ENCODE data around the gene OPRM1. TPM values are rescaled to one million over a fixed set of nuclear protein-coding genes. Genes with fewer than 3 reads are reported as not detected.
A peak's percentile ranks its signal among the peaks of the same experiment; 100 is the strongest.

Gene OPRM1
- total and polyA plus RNA-seq, 4 donors: 0.08 TPM; not detected in 3

- 90 to 100% methylated on average over 1 of the region's 1 CpG for WGBS, 2 donors
- Histone ChIP-seq H3K9me3 (ENCODE audit: control insufficient read depth, low read length) (no peaks in the 10 kb centered on the region), H3K27me3 (ENCODE audit: control insufficient read depth in 1 of 2, insufficient read depth in 2 of 2, low read length in 1 of 2) (no peaks in the 10 kb centered on the region), H3K27ac (ENCODE audit: low read depth in 1 of 2, low read length in 2 of 2) (no peak overlapping the region), H3K4me3 (ENCODE audit: low read length in 2 of 2) (no peak overlapping the region), H3K4me1 (ENCODE audit: control insufficient read depth in 1 of 2, insufficient read depth in 2 of 2, low read length in 2 of 2) (no peaks in the 10 kb centered on the region), H3K36me3 (ENCODE audit: control insufficient read depth in 1 of 2, insufficient read depth in 2 of 2, low read length in 1 of 2) (no peaks in the 10 kb centered on the region)
- intact Hi-C loops (cut with DNase I): no loop called here
- no peak for ATAC-seq (ENCODE audit: low FRiP score)
- no peak for DNase-seq
These were observed 104.7 kb downstream of the OPRM1 start for GRCh38 chr6:154143753-154144152.

GRCh38 chr6:154154389-154154967 is 115.4 kb downstream of the OPRM1 start:
- intact Hi-C loops (cut with DNase I): loop anchor here (5.0 to 10.0 kb wide), 3 partner anchors 123 to 650 kb away; no protein-coding TSS in a partner anchor
- no peaks in the 10 kb centered on the region for H3K27me3 ChIP-seq (ENCODE audit: control insufficient read depth in 1 of 2, insufficient read depth in 2 of 2, low read length in 1 of 2)
- no peak overlapping the region for H3K4me3 ChIP-seq (ENCODE audit: low read length in 2 of 2)
- ATAC-seq (ENCODE audit: low FRiP score) (peak; percentile 64), DNase-seq (peak in 1 of 2 donors; percentile 54)
- WGBS, 2 donors: 31 to 33% methylated on average over 6 of the region's 6 CpGs
- no peaks in the 10 kb centered on the region for H3K9me3 ChIP-seq (ENCODE audit: control insufficient read depth, low read length)
- H3K4me1 ChIP-seq (ENCODE audit: control insufficient read depth in 1 of 2, insufficient read depth in 2 of 2, low read length in 2 of 2): no peaks in the 10 kb centered on the region
- no peaks in the 10 kb centered on the region for H3K36me3 ChIP-seq (ENCODE audit: control insufficient read depth in 1 of 2, insufficient read depth in 2 of 2, low read length in 1 of 2)
- no peak overlapping the region for H3K27ac ChIP-seq (ENCODE audit: low read depth in 1 of 2, low read length in 2 of 2)

GRCh38 chr6:154156135-154156896 is 117.3 kb downstream of the OPRM1 start:
- ATAC-seq (ENCODE audit: low FRiP score): no peak
- H3K27me3 ChIP-seq (ENCODE audit: control insufficient read depth in 1 of 2, insufficient read depth in 2 of 2, low read length in 1 of 2): no peaks in the 10 kb centered on the region
- no peaks in the 10 kb centered on the region for H3K36me3 ChIP-seq (ENCODE audit: control insufficient read depth in 1 of 2, insufficient read depth in 2 of 2, low read length in 1 of 2)
- no peak overlapping the region for H3K27ac ChIP-seq (ENCODE audit: low read depth in 1 of 2, low read length in 2 of 2)
- H3K9me3 ChIP-seq (ENCODE audit: control insufficient read depth, low read length): no peaks in the 10 kb centered on the region
- H3K4me1 ChIP-seq (ENCODE audit: control insufficient read depth in 1 of 2, insufficient read depth in 2 of 2, low read length in 2 of 2): no peaks in the 10 kb centered on the region
- peak in 1 of 2 donors; percentile 61 for DNase-seq
- H3K4me3 ChIP-seq (ENCODE audit: low read length in 2 of 2): no peak overlapping the region
- WGBS, 2 donors: 79 to 80% methylated on average over 11 of the region's 11 CpGs
- intact Hi-C loops (cut with DNase I): loop anchor here (2.0 to 10.0 kb wide), 3 partner anchors 120 to 648 kb away; no protein-coding TSS in a partner anchor

GRCh38 chr6:154157082-154157481 is 118.0 kb downstream of the OPRM1 start:
- ATAC-seq (ENCODE audit: low FRiP score): no peak

GRCh38 chr6:154157706-154158105 is 118.7 kb downstream of the OPRM1 start:
- H3K4me1 ChIP-seq (ENCODE audit: control insufficient read depth in 1 of 2, insufficient read depth in 2 of 2, low read length in 2 of 2): no peaks in the 10 kb centered on the region
- no peak for ATAC-seq (ENCODE audit: low FRiP score)
- no peaks in the 10 kb centered on the region for H3K27me3 ChIP-seq (ENCODE audit: control insufficient read depth in 1 of 2, insufficient read depth in 2 of 2, low read length in 1 of 2)
- no peak overlapping the region for H3K27ac ChIP-seq (ENCODE audit: low read depth in 1 of 2, low read length in 2 of 2)
- intact Hi-C loops (cut with DNase I): loop anchor here (2.0 to 10.0 kb wide), 3 partner anchors 119 to 647 kb away; no protein-coding TSS in a partner anchor
- DNase-seq: no peak
- H3K4me3 ChIP-seq (ENCODE audit: low read length in 2 of 2): no peak overlapping the region
- no peaks in the 10 kb centered on the region for H3K9me3 ChIP-seq (ENCODE audit: control insufficient read depth, low read length)
- H3K36me3 ChIP-seq (ENCODE audit: control insufficient read depth in 1 of 2, insufficient read depth in 2 of 2, low read length in 1 of 2): no peaks in the 10 kb centered on the region

More at GRCh38 chr6:154157082-154157481, 118.0 kb downstream of the OPRM1 start:
- H3K9me3 ChIP-seq (ENCODE audit: control insufficient read depth, low read length): no peaks in the 10 kb centered on the region
- no peak overlapping the region for H3K27ac ChIP-seq (ENCODE audit: low read depth in 1 of 2, low read length in 2 of 2)
- no peak overlapping the region for H3K4me3 ChIP-seq (ENCODE audit: low read length in 2 of 2)
- no peaks in the 10 kb centered on the region for H3K27me3 ChIP-seq (ENCODE audit: control insufficient read depth in 1 of 2, insufficient read depth in 2 of 2, low read length in 1 of 2)
- DNase-seq: no peak
- intact Hi-C loops (cut with DNase I): loop anchor here (2.0 to 10.0 kb wide), 3 partner anchors 120 to 648 kb away; no protein-coding TSS in a partner anchor
- 48 to 62% methylated on average over 4 of the region's 4 CpGs for WGBS, 2 donors
- no peaks in the 10 kb centered on the region for H3K36me3 ChIP-seq (ENCODE audit: control insufficient read depth in 1 of 2, insufficient read depth in 2 of 2, low read length in 1 of 2)
- no peaks in the 10 kb centered on the region for H3K4me1 ChIP-seq (ENCODE audit: control insufficient read depth in 1 of 2, insufficient read depth in 2 of 2, low read length in 2 of 2)

- 89 to 92% methylated on average over 2 of the region's 2 CpGs for WGBS, 2 donors
- intact Hi-C loops (cut with DNase I): loop anchor here (10.0 kb wide), 2 partner anchors 246 to 646 kb away; no protein-coding TSS in a partner anchor
- H3K36me3 ChIP-seq (ENCODE audit: control insufficient read depth in 1 of 2, insufficient read depth in 2 of 2, low read length in 1 of 2): no peaks in the 10 kb centered on the region
- no peak for ATAC-seq (ENCODE audit: low FRiP score)
- no peaks in the 10 kb centered on the region for H3K4me1 ChIP-seq (ENCODE audit: control insufficient read depth in 1 of 2, insufficient read depth in 2 of 2, low read length in 2 of 2)
- H3K27ac ChIP-seq (ENCODE audit: low read depth in 1 of 2, low read length in 2 of 2): no peak overlapping the region
- H3K9me3 ChIP-seq (ENCODE audit: control insufficient read depth, low read length): no peaks in the 10 kb centered on the region
- DNase-seq: no peak
- H3K4me3 ChIP-seq (ENCODE audit: low read length in 2 of 2): no peak overlapping the region
- no peaks in the 10 kb centered on the region for H3K27me3 ChIP-seq (ENCODE audit: control insufficient read depth in 1 of 2, insufficient read depth in 2 of 2, low read length in 1 of 2)
These were observed 120.1 kb downstream of the OPRM1 start for GRCh38 chr6:154159126-154159525.

GRCh38 chr6:154161689-154162088 is 122.6 kb downstream of the OPRM1 start:
- 92 to 93% methylated on average over 3 of the region's 3 CpGs for WGBS, 2 donors
- Histone ChIP-seq H3K36me3 (ENCODE audit: control insufficient read depth in 1 of 2, insufficient read depth in 2 of 2, low read length in 1 of 2) (no peaks in the 10 kb centered on the region), H3K27me3 (ENCODE audit: control insufficient read depth in 1 of 2, insufficient read depth in 2 of 2, low read length in 1 of 2) (no peaks in the 10 kb centered on the region), H3K4me3 (ENCODE audit: low read length in 2 of 2) (no peak overlapping the region), H3K9me3 (ENCODE audit: control insufficient read depth, low read length) (no peaks in the 10 kb centered on the region), H3K27ac (ENCODE audit: low read depth in 1 of 2, low read length in 2 of 2) (no peak overlapping the region), H3K4me1 (ENCODE audit: control insufficient read depth in 1 of 2, insufficient read depth in 2 of 2, low read length in 2 of 2) (no peaks in the 10 kb centered on the region)
- ATAC-seq (ENCODE audit: low FRiP score) (no peak), DNase-seq (no peak)
- intact Hi-C loops (cut with DNase I): loop anchor here in 1 of 2 donors (10.0 kb wide), 1 partner anchor 353 kb away; the partner anchor contains the start of gene CNKSR3

GRCh38 chr6:154164397-154164796 is 125.4 kb downstream of the OPRM1 start:
- 2 to 5% methylated on average over 5 of the region's 5 CpGs for WGBS, 2 donors
- H3K9me3 ChIP-seq (ENCODE audit: control insufficient read depth, low read length): no peaks in the 10 kb centered on the region
- H3K27ac ChIP-seq (ENCODE audit: low read depth in 1 of 2, low read length in 2 of 2): peak overlapping the region in 1 of 2 donors; percentile 6
- intact Hi-C loops (cut with DNase I): loop anchor here in 1 of 2 donors (10.0 kb wide), 1 partner anchor 350 kb away; the partner anchor contains the start of gene CNKSR3
- H3K27me3 ChIP-seq (ENCODE audit: control insufficient read depth in 1 of 2, insufficient read depth in 2 of 2, low read length in 1 of 2): no peaks in the 10 kb centered on the region
- DNase-seq (peak in 1 of 2 donors; percentile 82), ATAC-seq (ENCODE audit: low FRiP score) (peak; percentile 79)
- H3K4me3 ChIP-seq (ENCODE audit: low read length in 2 of 2): no peak overlapping the region
- H3K36me3 ChIP-seq (ENCODE audit: control insufficient read depth in 1 of 2, insufficient read depth in 2 of 2, low read length in 1 of 2): no peaks in the 10 kb centered on the region
- H3K4me1 ChIP-seq (ENCODE audit: control insufficient read depth in 1 of 2, insufficient read depth in 2 of 2, low read length in 2 of 2): no peaks in the 10 kb centered on the region
